MCF 10A (cell line): ENCODE data around the gene HS6ST1. TPM values are rescaled to one million over a fixed set of nuclear protein-coding genes. Genes with fewer than 3 reads are reported as not detected.

ENCODE experiments used
- BruUV-seq: library from RNA; stranded (reverse); fragments of 400-500 nt; replicated peaks from 2 replicates; lab custom pipeline; 2021; lab: Mats Ljungman, UMichigan
- CTCF ChIA-PET: fragments of 300-600 bp; sonication (Branson Sonifier 250); formaldehyde crosslinking; extraction: SDS; loops from one replicate; lab custom pipeline; 2021; ENCODE audit warnings: antibody characterized with exemption, inconsistent platforms; lab: Yijun Ruan, JAX
- POLR2A ChIA-PET: fragments of 300-600, 350-650 bp; sonication (Branson Sonifier 250); formaldehyde crosslinking; extraction: SDS; loops from one replicate; lab custom pipeline; 2020; ENCODE audit warnings: antibody characterized with exemption, inconsistent platforms; lab: Yijun Ruan, JAX
- DNase-seq: peaks from one replicate; pipeline ENCODE4 v3.0.0-alpha.2; 2018; ENCODE audit not compliant: unreplicated experiment
- H3K27ac Mint-ChIP-seq: one replicate; pipeline ENCODE4 v1.8.0; 2022; ENCODE audit warnings: mild to moderate bottlenecking, low read depth, mixed read lengths; ENCODE audit not compliant: unreplicated experiment
- H3K27me3 Mint-ChIP-seq: one replicate; pipeline ENCODE4 v1.8.0; 2022; ENCODE audit warnings: mixed read lengths; ENCODE audit not compliant: insufficient read depth, unreplicated experiment
- H3K36me3 Mint-ChIP-seq: one replicate; pipeline ENCODE4 v1.8.0; 2022; ENCODE audit warnings: mild to moderate bottlenecking, moderate library complexity, mixed read lengths; ENCODE audit not compliant: insufficient read depth, unreplicated experiment
- H3K4me1 Mint-ChIP-seq: one replicate; pipeline ENCODE4 v1.8.0; 2022; ENCODE audit warnings: mixed read lengths; ENCODE audit not compliant: insufficient read depth, unreplicated experiment
- H3K4me3 Mint-ChIP-seq: one replicate; pipeline ENCODE4 v1.8.0; 2022; ENCODE audit warnings: mild to moderate bottlenecking, moderate library complexity, mixed read lengths; ENCODE audit not compliant: unreplicated experiment
- H3K9me3 Mint-ChIP-seq: one replicate; pipeline ENCODE4 v1.8.0; 2022; ENCODE audit warnings: mixed read lengths; ENCODE audit not compliant: unreplicated experiment
- CTCF ChIP-seq: fragments of 200-600 bp; IDR thresholded peaks from one replicate; pipeline ENCODE4 v1.8.0; 2022; ENCODE audit warnings: antibody characterized with exemption, mild to moderate bottlenecking; ENCODE audit not compliant: unreplicated experiment
- intact Hi-C: fragments of 100-400 bp; cut with micrococcal nuclease; formaldehyde crosslinking; loops from 2 replicates; pipeline ENCODE4 v1.14.1; 2022
- total RNA-seq: library from RNA; stranded (reverse); gene quantifications from 2 replicates; pipeline ENCODE4 v1.2.3, GENCODE V29; 2022

HS6ST1 gene
- total RNA-seq, 1 experiment from 2014 or later = 9.6 TPM

- TF ChIP-seq CTCF = no peak
- ChIA-PET POLR2A (interaction anchor here (0.7 kb wide), 1 partner anchor 975 kb away, joined by 3 read pairs; no protein-coding TSS in a partner anchor), CTCF (interaction anchor here (0.6 to 1.5 kb wide), 4 partner anchors 33 to 280 kb away, joined by 3 to 4 read pairs (median 4); no protein-coding TSS in a partner anchor)
- BruUV-seq = no TSS peak
- H3K4me1 Mint-ChIP-seq = peaks cover 51% of the 10 kb centered on the region
- H3K9me3 Mint-ChIP-seq = no peaks in the 10 kb centered on the region
- intact Hi-C loops = loop anchor here (2.0 to 10.0 kb wide), 2 partner anchors 43 to 239 kb away; no protein-coding TSS in a partner anchor
- no peak for DNase-seq
- no peaks in the 10 kb centered on the region for H3K27me3 Mint-ChIP-seq
- peak overlapping the region; percentile 23 for H3K27ac Mint-ChIP-seq
- H3K4me3 Mint-ChIP-seq = no peak overlapping the region
- H3K36me3 Mint-ChIP-seq = no peaks in the 10 kb centered on the region
Measured at GRCh38 chr2:128303911-128304310, 14.8 kb downstream of the HS6ST1 start.

- DNase-seq = peak; percentile 43
- ChIA-PET CTCF (interaction anchor here (0.6 to 1.5 kb wide), 6 partner anchors 17 to 279 kb away, joined by 3 to 4 read pairs (median 4); no protein-coding TSS in a partner anchor), POLR2A (no interaction called here)
- Mint-ChIP-seq H3K27me3 (no peaks in the 10 kb centered on the region), H3K4me3 (no peak overlapping the region), H3K27ac (no peak overlapping the region), H3K36me3 (no peaks in the 10 kb centered on the region), H3K4me1 (peaks cover 51% of the 10 kb centered on the region), H3K9me3 (no peaks in the 10 kb centered on the region)
- BruUV-seq = no TSS peak
- TF ChIP-seq CTCF = no peak
- intact Hi-C loops = loop anchor here (10.0 kb wide), 1 partner anchor 238 kb away; no protein-coding TSS in a partner anchor
Measured at GRCh38 chr2:128303095-128303791, 15.4 kb downstream of the HS6ST1 start.

- Mint-ChIP-seq H3K27ac (no peak overlapping the region), H3K36me3 (no peaks in the 10 kb centered on the region), H3K4me3 (no peak overlapping the region), H3K9me3 (no peaks in the 10 kb centered on the region), H3K27me3 (no peaks in the 10 kb centered on the region), H3K4me1 (peaks cover 51% of the 10 kb centered on the region)
- ChIA-PET POLR2A (no interaction called here), CTCF (interaction anchor here (0.6 to 1.5 kb wide), 3 partner anchors 17 to 133 kb away, joined by 3 to 4 read pairs (median 3); no protein-coding TSS in a partner anchor)
- TF ChIP-seq CTCF = no peak
- no peak for DNase-seq
- BruUV-seq = no TSS peak
- intact Hi-C loops = loop anchor here (10.0 kb wide), 1 partner anchor 238 kb away; no protein-coding TSS in a partner anchor
Measured at GRCh38 chr2:128302744-128303067, 16.0 kb downstream of the HS6ST1 start.

- TF ChIP-seq CTCF = no peak
- BruUV-seq = no TSS peak
- CTCF ChIA-PET = interaction anchor here (0.8 to 1.4 kb wide), 4 partner anchors 11 to 239 kb away, joined by 3 to 4 read pairs (median 3); no protein-coding TSS in a partner anchor
- POLR2A ChIA-PET = no interaction called here
- Mint-ChIP-seq H3K9me3 (no peaks in the 10 kb centered on the region), H3K27me3 (no peaks in the 10 kb centered on the region), H3K27ac (no peak overlapping the region), H3K36me3 (no peaks in the 10 kb centered on the region), H3K4me3 (no peak overlapping the region), H3K4me1 (peaks cover 51% of the 10 kb centered on the region)
- intact Hi-C loops = loop anchor here (10.0 kb wide), 1 partner anchor 237 kb away; no protein-coding TSS in a partner anchor
- DNase-seq = peak; percentile 67
Measured at GRCh38 chr2:128302011-128302743, 16.5 kb downstream of the HS6ST1 start.
